NCI-H2196 (cell line): Measurements from ENCODE around the gene ASCL2.

Experiments
- DNase-seq: peaks from one replicate; lab custom pipeline; 2025; ENCODE audit not compliant: unreplicated experiment; lab: John Stamatoyannopoulos, UW

Gene ASCL2

GRCh38 chr11:2275334-2276279, 5.2 kb upstream of the ASCL2 start:
- no peak for DNase-seq

- DNase-seq: no peak
Measured at GRCh38 chr11:2273771-2274170, 3.4 kb upstream of the ASCL2 start.

GRCh38 chr11:2273311-2273710, 2.9 kb upstream of the ASCL2 start:
- DNase-seq: no peak

GRCh38 chr11:2272946-2273280, 2.5 kb upstream of the ASCL2 start:
- no peak for DNase-seq

- no peak for DNase-seq
Measured at GRCh38 chr11:2272228-2272945, 2.0 kb upstream of the ASCL2 start.

GRCh38 chr11:2271327-2272227, 1.2 kb upstream of the ASCL2 start:
- no peak for DNase-seq

GRCh38 chr11:2271077-2271326, 614 bp upstream of the ASCL2 start:
- DNase-seq: no peak

- peak; percentile 85 for DNase-seq
Measured at GRCh38 chr11:2269601-2270321, 627 bp downstream of the ASCL2 start.

GRCh38 chr11:2268729-2269600, 1.4 kb downstream of the ASCL2 start:
- peak; percentile 81 for DNase-seq

GRCh38 chr11:2267851-2268728, 2.3 kb downstream of the ASCL2 start:
- DNase-seq: peak; percentile 3

GRCh38 chr11:2267306-2267850, 3.0 kb downstream of the ASCL2 start:
- no peak for DNase-seq

GRCh38 chr11:2266586-2267305, 3.6 kb downstream of the ASCL2 start:
- DNase-seq: no peak

GRCh38 chr11:2265854-2266585, 4.4 kb downstream of the ASCL2 start:
- DNase-seq: no peak

GRCh38 chr11:2265396-2265795, 5.0 kb downstream of the ASCL2 start:
- DNase-seq: no peak

- no peak for DNase-seq
Measured at GRCh38 chr11:2264366-2265053, 5.9 kb downstream of the ASCL2 start.

- DNase-seq: no peak
Measured at GRCh38 chr11:2263724-2264360, 6.5 kb downstream of the ASCL2 start.
